GM19452 (cell line): ENCODE results near the gene WDFY4.

Experiments
- ATAC-seq: cut with Tn5 transposase; IDR thresholded peaks from one replicate; pipeline ENCODE4 v1.9.1; 2021; ENCODE audit not compliant: unreplicated experiment

Gene WDFY4

DNA sequence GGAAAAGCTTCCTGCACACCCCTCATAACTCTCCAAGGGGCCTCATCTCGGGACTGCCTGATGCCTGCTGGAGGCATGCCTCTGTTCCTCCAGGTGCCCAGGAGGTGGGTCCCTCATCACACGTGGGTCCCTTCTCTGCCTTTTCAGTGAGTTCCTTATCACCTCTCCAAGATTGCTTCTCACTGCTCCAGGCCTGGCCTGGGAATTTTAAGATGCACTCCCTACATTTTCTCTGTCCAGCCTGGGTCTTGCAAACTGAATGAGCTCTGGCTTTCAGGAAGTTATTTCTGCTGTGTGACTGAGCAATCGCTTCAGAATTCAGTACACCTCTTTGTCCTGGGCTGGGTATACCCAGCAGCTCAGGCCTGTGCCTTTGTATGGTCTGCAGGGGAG lies 211.1 kb downstream of the WDFY4 start:
- ATAC-seq, result no peak

- no peak for ATAC-seq
Measured at GRCh38 chr10:48896756-48897440, 212.2 kb downstream of the WDFY4 start.

DNA sequence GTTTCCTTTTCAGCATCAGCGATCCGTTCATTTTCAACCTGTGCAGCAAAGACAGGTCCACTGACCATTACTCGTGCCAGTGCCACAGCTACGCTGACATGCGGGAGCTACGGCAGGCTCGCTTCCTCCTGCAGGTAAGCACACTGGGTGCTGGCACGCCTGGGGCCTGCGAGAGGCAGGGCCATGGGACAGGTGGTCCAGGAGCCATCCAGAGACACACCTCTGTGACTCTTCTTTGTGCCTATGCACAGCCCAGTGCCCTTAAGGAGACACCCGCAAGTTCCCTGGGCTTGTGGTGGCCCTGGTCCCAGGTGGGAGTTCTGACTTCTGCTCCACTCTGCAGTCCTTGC lies 212.7 kb downstream of the WDFY4 start:
- no peak for ATAC-seq

- no peak for ATAC-seq
Measured at GRCh38 chr10:48898426-48898825, 213.8 kb downstream of the WDFY4 start.

GRCh38 chr10:48899781-48900180 lies 215.1 kb downstream of the WDFY4 start:
- no peak for ATAC-seq

- ATAC-seq, result no peak
Measured at GRCh38 chr10:48900371-48900801, 215.7 kb downstream of the WDFY4 start.

DNA sequence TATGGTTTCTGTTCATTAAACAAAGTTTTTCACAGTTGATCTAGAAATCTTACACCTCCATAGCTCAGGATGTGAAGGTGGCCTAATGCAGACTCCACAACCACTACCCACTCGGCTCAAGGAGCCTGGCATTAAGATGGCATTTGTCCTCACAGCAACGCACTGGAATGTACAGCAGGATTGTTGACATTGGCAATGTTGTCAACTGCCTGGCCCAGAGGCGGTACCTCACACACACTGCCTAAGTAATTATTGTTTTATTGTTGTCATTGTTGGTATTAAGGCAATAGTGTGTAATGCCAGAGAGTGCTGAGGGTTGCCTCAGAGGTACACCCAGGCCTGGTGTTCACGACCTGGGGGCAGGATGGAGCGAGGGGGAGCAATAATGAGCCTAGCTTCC lies 216.6 kb downstream of the WDFY4 start:
- no peak for ATAC-seq

DNA sequence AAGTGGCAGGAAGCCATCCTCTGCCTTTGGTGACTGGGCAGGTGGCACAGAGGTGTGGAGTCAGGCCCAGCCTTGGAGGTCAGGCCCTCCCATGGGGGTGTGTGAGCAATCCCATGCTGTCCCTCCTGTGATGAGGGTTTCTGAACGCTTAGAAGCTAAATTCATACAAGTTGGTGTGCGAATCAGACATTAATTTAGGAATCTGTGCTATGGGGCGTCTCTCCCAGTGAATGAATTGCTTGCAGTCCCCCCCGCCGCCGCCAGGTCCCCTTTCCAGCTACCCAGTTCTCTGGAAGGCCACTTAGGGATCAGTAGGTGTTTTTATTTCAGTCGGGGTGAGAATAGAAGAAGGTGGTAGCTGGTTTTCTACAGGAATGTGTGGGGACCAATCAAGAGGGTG lies 217.4 kb downstream of the WDFY4 start:
- ATAC-seq, result no peak

DNA sequence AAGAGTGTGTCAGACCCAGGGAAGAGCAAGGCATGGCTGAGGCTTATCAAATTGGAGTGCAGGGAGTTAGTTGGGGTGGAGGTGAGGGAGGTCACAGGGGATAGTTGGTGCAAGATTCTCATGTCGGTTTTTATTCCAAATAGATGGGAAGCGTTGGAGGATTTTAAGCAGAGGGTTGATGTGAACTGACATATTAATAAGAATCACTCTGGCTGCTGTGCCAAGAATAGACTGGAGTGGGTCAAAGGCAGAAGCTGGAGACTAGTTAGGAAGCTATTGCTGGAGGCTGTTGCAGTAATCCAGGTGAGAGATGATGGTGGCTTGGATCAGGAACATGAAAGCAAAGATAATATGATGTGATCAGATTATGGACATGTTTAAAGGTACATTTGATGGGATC lies 218.5 kb downstream of the WDFY4 start:
- no peak for ATAC-seq

DNA sequence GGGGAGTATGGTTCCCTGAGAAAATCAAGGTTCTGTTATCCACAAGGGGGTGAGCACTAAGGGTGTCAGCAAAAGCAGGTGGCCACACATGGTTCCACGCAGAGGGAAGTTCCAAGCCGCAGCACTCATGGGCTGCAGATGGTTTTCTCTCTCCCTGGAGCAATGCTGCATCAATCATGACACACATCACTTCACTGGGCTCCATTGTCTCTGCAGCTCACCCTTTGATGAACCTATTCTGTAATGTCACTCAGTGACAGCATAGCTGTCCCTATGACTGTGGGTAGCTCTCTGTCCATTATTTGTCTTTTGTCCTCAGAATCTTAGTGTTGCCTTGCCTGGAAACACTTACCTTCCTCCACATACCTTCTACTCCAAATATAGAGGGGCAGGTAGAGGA lies 220.2 kb downstream of the WDFY4 start:
- ATAC-seq, result no peak

GRCh38 chr10:48905311-48905710 lies 220.6 kb downstream of the WDFY4 start:
- ATAC-seq, result no peak

DNA sequence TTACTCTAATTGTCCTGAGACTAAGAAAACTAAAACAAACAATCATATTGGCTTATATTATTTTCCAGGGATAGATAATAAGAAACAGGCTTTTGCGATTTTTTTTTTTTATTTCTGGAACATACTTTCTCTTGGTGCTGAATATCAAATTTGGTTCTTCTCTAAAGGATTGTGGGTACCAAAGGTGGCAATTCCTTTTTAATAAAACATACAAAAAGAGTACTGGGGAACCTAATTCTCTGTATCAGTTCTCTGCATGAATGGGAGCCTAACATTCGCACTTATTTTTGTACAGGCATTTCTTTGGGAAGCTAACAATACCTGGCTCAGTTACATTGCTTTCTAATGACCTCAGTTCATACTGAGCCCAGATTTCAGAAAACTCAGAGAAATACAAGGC lies 222.2 kb downstream of the WDFY4 start:
- ATAC-seq, result no peak

- ATAC-seq, result no peak
Measured at GRCh38 chr10:48907730-48908129, 223.1 kb downstream of the WDFY4 start.

GRCh38 chr10:48910548-48910947 lies 225.9 kb downstream of the WDFY4 start:
- no peak for ATAC-seq

- no peak for ATAC-seq
Measured at GRCh38 chr10:48913674-48914073, 229.0 kb downstream of the WDFY4 start.

DNA sequence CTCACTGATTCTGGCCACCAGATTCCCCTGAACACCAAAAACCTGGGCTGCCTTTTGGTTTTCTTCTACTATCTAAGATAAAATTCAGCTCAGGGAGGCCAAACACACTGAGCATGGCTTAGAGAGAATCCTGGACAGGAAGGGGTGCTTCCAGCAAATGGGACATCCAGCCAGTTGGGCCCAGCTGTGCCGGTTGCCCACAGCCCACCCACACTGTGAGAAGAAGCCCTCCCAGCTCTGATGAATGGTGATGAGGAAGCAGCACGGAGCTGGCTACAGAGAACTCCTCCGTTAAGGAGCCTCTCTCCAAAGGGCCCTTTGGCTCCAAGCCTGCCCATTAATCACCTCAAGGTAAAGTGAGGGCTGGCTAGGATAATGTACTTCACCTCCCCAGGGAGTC lies 239.1 kb downstream of the WDFY4 start:
- ATAC-seq, result no peak

- ATAC-seq, result no peak
Measured at GRCh38 chr10:48924988-48925387, 240.3 kb downstream of the WDFY4 start.

DNA sequence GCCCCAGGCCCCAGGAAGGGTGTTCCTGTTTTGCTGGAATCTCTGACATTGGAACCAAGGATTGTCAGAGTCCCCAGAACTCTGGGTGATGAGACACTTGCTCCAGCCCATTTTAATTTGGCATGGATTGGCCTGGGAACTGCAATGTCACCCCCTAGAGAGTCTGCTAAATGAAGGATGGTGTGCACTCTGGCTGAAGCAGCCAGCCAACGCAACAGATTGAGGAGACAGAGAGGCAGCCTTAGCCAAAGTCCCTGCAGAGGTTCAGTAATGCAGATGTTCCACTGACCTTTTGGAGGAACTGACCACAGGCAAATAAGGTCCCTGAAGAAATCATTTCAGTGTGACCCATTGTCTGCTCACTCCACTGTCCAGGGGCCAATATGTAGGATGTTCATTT lies 241.6 kb downstream of the WDFY4 start:
- no peak for ATAC-seq

GRCh38 chr10:48926764-48927540 lies 242.3 kb downstream of the WDFY4 start:
- no peak for ATAC-seq

- no peak for ATAC-seq
Measured at GRCh38 chr10:48929413-48929990, 244.8 kb downstream of the WDFY4 start.

- no peak for ATAC-seq
Measured at GRCh38 chr10:48931188-48931587, 246.5 kb downstream of the WDFY4 start.
